ENCODE data around the gene PROCR.

- TF ChIP-seq POLR2A (IDR thresholded peaks at IDR 0.05) = no peak
- no peak for TF ChIP-seq CTCF (IDR thresholded peaks at IDR 0.05)
Observed at GRCh38 chr20:35200267-35200666, 28.4 kb downstream of the PROCR start.

Data from lower leg skin (tissue), 3 donors.